CD4-positive, alpha-beta T cell treated with Interferon alpha-2 for 1 hour (primary cell): ENCODE results near the gene AJAP1.
"Not testable (repeated sequence)": the region's sequence is repeated elsewhere in the genome, so short reads cannot be mapped to it uniquely, and the experiment has no call there.

ENCODE experiments used
- DNase-seq, 2 donors: peaks; one replicate each; pipeline ENCODE4 v3.0.0-alpha.2; 2020 to 2022

Gene AJAP1

DNA sequence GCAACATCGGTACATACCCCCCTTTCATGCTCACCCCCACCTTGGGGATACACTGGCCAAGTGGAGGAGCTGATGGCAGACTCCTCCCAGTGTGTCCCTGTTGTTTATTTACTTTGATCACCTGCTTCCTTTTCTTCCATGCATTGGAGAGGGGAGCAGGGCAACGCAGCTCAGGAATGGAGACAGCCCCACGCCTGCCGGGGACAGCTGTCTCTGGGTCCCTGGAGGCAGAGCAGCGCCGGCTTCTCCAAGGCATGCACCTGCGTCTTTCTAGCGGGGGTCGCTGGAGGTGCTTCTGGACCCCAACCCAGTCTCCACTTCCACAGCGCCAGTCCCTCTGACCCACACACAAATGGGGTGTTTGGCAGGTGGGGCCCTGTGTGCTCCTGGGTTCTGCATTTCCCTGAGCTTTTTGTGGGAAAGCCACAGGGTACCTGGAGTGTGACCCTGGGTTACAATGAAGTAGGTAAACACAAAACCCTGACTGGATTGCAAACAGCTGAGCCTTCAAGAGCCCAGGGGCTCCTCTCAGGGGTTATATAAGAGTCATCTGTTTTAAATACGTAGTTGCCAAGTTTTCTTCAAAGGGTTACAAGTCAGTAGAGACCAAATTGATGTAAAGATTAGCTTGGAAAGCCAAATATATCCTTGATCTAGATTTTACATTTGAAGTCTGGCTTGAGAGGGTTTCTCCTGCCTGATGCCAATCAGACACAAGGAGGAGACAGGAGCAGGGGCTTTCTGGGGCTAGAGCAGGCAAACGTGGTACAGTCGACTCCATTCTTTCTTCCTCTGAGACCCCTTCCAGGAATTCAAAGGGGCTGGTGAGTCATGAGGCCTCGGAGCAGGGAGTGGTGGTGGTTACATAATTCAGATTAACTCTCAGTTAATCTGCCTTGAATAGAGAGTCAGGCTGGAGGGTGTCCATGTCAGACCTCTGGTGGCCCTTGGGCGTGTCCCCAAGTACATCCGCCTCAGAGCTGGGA is 4.5 kb downstream of the AJAP1 start:
- DNase-seq: no peak

DNA sequence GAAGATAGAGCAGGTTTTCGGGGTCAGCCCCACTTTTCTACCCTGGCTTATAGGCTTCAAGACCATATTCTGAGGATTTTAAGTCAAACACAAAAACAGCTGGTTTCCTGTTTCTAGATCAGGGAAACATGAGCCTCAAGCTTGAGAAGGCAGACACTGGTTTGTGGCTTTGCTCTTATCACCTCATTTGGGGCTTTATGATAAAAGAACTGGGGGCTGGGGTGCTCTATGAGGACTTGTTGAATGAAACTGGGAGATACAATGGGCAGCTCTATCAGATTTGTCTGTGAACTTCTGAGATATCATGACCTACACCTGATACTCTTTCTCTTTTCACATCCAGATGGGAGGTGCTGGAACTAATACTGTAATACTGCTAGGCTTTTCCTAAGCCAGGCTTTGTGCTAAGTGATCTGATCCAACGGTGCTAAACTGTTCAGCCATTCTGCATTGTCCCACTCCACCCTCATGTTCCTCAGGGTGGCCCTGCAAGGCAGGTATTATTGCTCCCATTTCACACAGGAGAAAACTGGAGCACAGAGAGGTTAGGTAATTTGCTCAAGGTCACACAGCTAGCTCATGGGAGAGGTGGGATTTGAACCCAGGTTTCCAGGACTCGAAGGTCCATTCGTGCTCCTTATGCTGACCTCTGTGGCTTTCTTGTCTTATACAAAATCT is 6.6 kb downstream of the AJAP1 start:
- DNase-seq: no peak

GRCh38 chr1:4661595-4661917 is 7.1 kb downstream of the AJAP1 start:
- no peak for DNase-seq

GRCh38 chr1:4662168-4662567 is 7.8 kb downstream of the AJAP1 start:
- no peak for DNase-seq

- DNase-seq: no peak
Observed at GRCh38 chr1:4662723-4663122, 8.3 kb downstream of the AJAP1 start.

GRCh38 chr1:4664095-4664494 is 9.7 kb downstream of the AJAP1 start:
- DNase-seq: no peak

DNA sequence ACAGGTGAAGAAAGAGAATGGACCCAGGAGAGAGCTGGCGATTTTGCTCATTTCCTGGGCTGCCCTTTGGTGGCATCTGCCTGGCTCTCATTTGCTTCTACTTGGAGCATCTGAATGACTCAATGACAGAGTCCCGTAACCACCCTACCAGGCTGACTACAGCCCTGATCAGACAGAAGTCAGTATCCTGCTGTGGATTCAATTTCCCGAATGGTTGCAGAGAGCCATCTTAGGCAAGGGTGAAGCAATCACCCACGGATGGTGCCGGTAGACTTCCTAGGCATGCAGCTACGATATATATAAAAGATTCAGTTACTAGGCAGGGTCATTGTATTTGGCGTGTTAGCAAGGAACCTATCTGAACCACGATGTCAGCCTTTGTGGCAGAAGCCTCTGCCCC is 10.2 kb downstream of the AJAP1 start:
- DNase-seq: no peak

DNA sequence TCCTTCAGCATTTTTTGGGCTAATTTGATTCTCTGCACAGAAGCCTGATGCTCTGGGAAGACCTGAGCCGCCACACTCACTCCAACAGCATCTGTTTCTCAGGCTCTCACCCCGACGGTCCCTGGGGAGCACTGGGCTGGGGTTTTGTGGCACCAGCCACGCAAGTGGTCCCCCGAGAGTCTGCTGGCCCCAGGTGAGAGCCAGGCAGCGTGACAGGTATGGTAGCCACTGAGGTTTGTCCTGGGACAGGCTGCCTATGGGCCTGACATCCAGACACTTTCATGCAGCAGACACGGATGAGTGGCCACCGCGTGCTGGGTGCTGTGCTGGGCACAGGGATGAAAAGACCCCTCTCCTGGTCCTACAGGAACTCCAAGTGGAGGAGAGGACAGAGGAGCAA is 11.0 kb downstream of the AJAP1 start:
- no peak for DNase-seq

DNA sequence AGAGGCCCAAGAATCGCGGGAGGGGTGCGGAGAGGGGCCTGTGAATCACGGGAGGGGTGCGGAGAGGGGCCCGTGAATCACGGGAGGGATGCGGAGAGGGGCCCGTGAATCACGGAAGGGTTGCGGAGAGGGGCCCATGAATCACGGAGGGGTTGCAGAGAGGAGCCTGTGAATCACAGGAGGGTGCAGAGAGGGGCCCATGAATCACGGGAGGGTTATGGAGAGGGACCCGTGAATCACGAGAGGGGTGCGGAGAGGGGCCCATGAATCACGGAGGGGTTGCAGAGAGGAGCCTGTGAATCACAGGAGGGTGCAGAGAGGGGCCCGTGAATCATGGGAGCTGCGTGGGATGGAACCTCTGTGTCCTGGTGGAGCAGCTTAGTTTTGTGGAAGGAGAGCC is 12.3 kb downstream of the AJAP1 start:
- DNase-seq: not testable (repeated sequence)

GRCh38 chr1:4668743-4669700 is 14.6 kb downstream of the AJAP1 start:
- DNase-seq: no peak

DNA sequence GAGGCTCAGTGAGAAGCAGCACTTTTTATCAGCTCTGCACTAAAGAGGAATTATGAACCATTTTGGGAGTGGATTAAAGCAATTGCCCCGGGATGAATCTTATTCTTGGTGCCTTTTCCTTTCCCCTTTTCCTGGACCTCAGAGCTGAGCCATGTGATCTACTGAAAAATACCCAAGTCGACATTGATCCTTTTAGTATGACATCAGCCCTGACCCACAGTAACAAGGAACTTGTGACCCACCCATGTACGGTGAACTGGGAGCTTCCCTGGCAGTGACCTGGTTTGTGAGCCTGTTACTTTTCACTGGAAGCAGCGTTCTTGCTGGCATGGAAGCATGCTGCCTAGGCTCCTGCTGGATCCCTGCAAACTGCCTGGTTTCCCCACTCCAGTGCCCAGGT is 15.9 kb downstream of the AJAP1 start:
- DNase-seq: no peak

GRCh38 chr1:4671828-4672227 is 17.4 kb downstream of the AJAP1 start:
- no peak for DNase-seq

- DNase-seq: no peak
Observed at GRCh38 chr1:4673494-4673893, 19.1 kb downstream of the AJAP1 start.

- DNase-seq: no peak
Observed at GRCh38 chr1:4674117-4674516, 19.7 kb downstream of the AJAP1 start.

DNA sequence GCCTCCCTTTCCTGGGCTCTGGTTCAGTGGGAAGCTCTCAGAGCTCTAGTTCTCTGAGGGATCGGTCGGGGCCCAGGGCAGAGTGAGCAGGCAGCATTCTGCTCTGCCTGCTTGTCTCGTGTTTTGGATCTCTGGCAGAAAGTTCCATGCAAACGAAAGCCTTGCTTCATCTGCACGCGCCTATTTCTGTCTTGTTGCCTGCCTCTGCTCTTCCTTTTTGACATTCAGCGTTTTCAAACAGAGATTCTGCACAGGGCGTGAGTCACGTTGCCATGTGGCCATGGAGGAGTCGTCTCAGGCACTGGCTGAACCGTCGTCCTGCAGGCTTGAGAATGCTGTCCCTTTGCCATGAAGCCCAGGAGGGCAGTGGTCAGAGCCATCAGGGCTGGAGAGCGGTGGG is 20.3 kb downstream of the AJAP1 start:
- DNase-seq: no peak

- DNase-seq: no peak
Observed at GRCh38 chr1:4675454-4676186, 21.2 kb downstream of the AJAP1 start.

DNA sequence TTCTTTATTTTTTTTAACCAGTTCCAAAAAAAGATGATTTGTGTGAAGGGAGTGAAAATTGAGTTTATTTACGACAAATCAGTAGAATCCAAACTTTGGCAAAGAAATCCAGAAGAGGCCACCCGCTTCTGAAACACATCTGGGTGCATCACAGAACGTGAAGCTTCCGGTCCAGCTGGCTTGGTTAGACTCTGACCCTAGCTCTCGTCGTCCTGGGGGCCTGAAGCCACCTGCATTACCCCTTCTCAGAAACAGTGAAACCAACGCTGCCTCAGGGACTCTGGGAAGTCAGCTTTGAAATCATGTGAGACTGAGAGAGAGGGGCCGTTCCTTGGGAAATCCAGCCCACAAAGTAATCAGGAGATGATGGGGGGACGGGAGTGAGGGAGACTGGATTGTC is 21.8 kb downstream of the AJAP1 start:
- DNase-seq: no peak

- DNase-seq: no peak
Observed at GRCh38 chr1:4677608-4678007, 23.2 kb downstream of the AJAP1 start.

DNA sequence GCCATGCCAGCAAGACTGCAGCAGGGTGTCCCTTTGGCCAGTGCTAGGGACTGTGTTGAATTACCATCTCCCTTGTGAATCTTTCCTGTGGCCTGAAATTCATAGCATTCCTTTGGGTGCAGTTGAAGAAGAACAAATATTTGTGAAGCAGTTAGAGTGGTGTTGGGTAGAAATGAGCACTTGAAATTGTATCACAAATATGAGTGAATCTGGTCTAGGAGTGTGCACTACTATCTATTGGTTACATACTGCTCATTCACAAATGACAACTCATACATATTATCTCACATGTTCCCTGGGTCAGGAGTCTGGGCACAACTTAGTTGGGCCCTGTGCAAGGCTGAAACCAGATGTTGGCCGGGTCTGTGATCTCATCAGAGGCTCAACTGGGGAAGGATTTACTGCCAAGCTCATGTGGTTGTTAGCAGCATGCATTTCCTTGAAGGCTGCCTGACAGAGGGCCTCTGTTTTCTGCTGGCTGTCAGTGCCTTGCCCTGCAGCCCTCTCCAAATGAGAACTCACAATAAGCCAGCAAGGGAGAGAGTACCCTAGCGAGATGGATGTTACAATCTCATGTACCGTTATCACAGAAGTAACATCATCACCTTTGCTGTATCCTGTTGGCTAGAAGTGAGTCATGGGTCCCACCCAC is 23.8 kb downstream of the AJAP1 start:
- DNase-seq: no peak

DNA sequence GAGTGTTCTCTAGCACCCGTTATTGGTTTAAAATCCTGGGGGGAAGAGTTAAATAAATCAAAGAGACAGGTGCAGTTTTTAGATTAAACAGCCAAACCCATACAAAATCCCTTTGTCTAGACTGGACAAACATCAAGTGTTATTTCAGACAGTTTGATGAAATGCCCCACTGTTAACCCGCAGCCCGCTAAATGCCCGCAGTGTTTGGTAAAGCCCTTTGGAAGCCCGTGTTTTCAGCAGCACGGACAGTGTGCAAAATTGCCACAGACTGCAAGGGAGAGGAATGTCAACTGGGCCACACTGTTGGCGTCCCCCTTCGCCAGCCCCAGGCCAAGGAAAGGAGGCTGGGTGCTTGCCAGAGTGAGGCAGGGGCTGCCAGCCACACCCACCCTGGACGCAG is 26.6 kb downstream of the AJAP1 start:
- DNase-seq: no peak

DNA sequence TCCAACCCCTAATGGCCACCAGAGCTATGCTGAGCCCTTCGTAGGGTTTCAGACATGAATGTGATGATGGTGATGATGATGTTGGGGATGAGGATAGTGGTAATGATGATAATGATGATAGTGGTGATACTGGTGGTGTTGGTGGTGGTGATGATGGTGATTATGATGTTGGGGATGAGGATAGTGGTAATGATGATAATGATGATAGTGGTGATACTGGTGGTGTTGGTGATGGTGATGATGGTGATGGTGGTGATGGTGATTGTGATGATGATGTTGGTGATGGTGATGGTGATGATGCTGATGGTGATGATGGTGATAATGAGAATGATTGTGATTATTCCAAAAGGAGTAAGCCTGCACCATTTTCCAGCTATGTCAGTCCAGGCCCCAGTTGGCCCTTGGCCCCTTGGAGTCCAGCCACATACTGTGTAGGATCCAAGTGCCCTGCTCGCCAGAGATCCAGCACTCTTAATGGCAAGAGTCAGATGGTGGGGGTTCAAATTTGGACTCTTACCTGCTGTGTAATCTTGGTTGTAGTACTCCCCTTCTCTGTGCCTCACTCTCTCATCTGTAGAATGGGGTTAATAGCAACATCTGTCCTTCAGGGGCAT is 28.3 kb downstream of the AJAP1 start:
- DNase-seq: no peak

- DNase-seq: no peak
Observed at GRCh38 chr1:4684136-4684535, 29.7 kb downstream of the AJAP1 start.
